GM23248 (cell line): ENCODE data around the gene MYLK.

ENCODE experiments used
- EZH2 ChIP-seq: fragments of 200-600 bp; sonication (generic); IDR thresholded peaks from 2 replicates; pipeline ENCODE4 v1.6.1; 2018; ENCODE audit warnings: antibody characterized with exemption, mild to moderate bottlenecking; ENCODE audit not compliant: insufficient read depth, poor library complexity, severe bottlenecking
- EZH2phosphoT487 ChIP-seq: fragments of 200-600 bp; sonication (generic); IDR thresholded peaks from 2 replicates; pipeline ENCODE4 v1.6.1; 2018; ENCODE audit warnings: antibody characterized with exemption, moderate library complexity, mild to moderate bottlenecking, low read depth; ENCODE audit not compliant: insufficient read depth

- TF ChIP-seq EZH2phosphoT487 (no peak), EZH2 (no peak)
These were observed 117.7 kb downstream of the MYLK start for GRCh38 chr3:123766193-123767008.
